ENCODE measurements around the gene SNRPE.
"Not testable (repeated sequence)": the region's sequence is repeated elsewhere in the genome, so short reads cannot be mapped to it uniquely, and the experiment has no call there.

Gene SNRPE

DNA sequence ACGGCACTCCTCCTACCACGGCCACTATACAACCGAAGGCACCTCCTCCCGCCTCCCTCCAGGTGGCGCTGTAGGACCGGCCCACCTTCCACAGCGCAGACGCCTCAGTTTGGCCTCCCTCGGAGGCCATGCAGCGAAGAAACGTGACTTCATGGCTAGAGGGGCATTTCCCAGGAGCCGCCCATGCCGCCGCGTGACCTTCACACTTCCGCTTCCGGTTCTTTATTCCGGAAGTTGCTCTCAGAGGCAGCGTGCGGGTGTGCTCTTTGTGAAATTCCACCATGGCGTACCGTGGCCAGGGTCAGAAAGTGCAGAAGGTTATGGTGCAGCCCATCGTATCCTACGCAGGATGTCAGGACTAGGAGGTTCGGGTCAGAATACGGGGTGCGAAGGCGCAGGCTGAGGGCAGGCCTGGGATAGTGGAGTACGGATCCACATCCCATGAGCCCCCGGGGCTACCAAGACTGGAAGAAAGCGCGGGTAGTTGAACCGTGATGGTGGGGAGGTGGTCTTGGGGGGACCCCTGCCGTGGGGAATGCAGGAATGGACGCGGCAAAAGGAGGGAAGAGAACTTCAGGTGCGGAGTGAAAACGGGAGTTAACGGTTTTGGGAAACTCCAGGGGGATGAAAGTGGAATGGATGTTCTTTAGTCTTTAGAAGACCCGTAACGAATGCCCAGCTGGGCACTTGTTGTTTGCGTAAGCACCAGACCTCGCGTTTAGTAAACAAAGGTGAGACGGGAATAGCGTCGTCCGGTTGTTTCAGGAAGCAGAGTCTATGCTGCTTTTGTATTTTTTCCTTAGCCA, at the start of gene SNRPE:
Gene SNRPE, plus strand, starts transcription at position 221 of the 806 bp plus-strand sequence. Its CDS starts 61 bp downstream, at position 282.
- peak; percentile 89 to 94 for DNase-seq (ENCODE audit: low read depth in 2 of 2)

DNA sequence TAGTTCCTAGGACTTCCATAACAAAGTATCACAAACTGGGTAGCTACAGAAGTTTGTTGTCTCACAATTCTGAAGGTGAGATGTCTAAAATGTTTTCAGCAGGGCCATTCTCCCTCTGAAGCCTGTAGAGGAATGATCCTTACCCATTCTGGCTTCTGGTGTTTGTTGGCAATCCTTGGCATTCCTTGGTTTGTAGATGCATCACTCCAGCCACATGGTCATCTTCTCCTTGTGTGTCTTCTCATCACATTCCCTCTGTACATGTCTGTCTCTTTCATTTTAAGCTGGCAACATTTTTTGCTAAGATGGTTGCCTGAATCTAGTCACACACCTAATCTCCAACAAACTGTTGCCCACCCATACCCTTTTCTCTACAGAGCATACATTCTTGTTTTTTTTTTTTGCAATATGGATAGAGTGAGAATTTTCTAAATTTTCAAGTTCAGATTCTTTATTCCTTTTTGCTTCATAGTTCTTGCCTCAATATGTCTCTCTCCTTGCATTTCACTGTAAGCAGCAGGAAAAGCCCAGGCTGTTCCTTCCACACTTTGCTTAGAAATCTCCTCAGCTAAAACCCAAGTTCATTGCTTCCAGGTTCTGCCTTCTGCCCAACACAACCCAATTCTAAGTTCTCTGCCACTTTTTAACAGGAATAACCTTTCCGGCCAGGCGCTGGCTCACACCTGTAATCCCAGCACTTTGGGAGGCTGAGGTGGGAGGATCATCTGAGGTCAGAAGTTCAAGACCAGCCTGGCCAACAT, 47.6 kb upstream of the SNRPE start:
- no peak for DNase-seq (ENCODE audit: low read depth in 2 of 2)

DNA sequence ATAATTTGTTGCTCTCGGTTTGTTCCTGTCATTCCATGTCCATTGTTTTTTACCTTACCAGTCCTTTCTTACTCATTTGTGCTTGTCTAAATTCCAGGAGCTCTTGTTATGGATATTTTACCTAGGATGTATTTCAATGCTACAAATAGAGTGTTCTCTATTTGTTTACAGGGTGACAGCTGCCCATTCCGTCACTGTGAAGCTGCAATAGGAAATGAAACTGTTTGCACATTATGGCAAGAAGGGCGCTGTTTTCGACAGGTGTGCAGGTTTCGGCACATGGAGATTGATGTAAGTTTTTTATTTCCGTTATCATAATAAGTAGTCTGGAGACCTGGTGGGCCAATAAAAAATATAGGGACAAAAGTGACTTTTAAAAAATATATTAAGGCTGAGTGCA, 43.0 kb upstream of the SNRPE start:
- DNase-seq (ENCODE audit: low read depth in 2 of 2) = no peak

GRCh38 chr1:203823306-203823705, 38.1 kb upstream of the SNRPE start:
- no peak for DNase-seq (ENCODE audit: low read depth in 2 of 2)

GRCh38 chr1:203826175-203826574, 35.2 kb upstream of the SNRPE start:
- DNase-seq (ENCODE audit: low read depth in 2 of 2) = no peak

- no peak for DNase-seq (ENCODE audit: low read depth in 2 of 2)
These were observed 33.4 kb upstream of the SNRPE start for GRCh38 chr1:203828002-203828401.

DNA sequence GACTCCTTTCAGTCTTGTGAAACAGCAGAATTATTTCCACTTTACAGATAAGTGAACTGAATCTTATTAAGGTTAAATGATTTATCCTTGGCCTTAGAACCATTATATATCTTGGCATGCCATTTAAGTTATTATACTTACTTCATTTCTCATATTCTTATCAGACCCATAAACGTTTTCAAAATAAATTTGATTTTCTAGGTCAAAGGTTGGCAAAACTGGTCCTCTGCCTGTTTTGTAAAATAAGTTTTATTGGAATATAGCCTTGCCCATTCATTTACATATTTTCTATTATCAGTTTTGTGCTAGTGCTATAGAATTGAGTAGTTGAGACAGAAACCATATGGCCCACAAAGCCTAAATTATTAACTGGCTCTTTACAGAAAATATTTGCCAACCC, 32.9 kb upstream of the SNRPE start:
- DNase-seq (ENCODE audit: low read depth in 2 of 2) = no peak

GRCh38 chr1:203829247-203829646, 32.2 kb upstream of the SNRPE start:
- DNase-seq (ENCODE audit: low read depth in 2 of 2) = not testable (repeated sequence)

- DNase-seq (ENCODE audit: low read depth in 2 of 2) = no peak
These were observed 25.9 kb upstream of the SNRPE start for GRCh38 chr1:203835476-203835875.

DNA sequence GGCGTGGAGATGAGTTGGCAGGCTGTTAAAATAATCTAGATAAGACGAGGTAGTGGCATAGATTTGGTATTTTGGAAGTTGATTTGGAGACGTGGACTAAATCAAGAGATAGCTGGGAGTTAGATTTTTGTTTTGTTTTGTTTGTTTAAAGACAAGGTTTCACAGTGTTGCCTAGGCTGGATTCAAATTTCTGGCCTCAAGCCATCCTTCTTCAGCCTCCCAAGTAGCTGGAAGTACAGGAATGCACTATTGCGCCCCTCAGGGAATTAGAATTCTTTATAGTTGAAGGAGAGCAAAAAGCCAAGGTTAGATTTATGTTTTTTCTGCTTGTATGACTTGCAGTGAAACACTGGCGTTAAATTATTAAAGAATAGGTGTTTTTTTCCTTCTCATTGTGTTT, 22.3 kb upstream of the SNRPE start:
- DNase-seq (ENCODE audit: low read depth in 2 of 2) = no peak

DNA sequence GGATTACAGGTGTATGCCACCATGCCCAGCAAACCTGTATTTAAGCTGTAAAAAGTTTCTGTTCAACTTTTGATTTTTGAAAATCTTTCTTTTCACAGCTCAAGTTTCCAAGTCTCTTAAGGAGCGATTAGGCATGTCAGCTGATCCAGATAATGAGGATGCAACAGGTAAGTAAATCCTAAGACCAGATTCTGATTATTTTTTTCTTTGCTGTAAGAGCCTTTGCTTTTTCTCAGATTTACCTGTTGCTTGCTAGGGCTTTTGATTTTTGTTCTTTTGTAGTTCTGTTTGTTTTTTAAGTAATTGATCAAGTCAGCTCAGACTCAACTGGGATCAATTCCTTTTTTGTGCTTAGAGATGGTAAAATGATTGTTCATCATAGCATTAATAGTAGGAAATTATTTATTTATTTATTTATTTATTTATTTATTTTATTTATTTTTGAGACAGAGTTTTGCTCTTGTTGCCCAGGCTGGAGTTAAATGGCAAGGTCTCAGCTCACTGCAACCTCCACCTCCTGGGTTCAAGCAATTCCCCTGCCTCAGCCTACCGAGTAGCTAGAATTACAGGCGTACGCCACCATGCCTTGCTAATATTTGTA, 21.1 kb upstream of the SNRPE start:
- no peak for DNase-seq (ENCODE audit: low read depth in 2 of 2)

DNA sequence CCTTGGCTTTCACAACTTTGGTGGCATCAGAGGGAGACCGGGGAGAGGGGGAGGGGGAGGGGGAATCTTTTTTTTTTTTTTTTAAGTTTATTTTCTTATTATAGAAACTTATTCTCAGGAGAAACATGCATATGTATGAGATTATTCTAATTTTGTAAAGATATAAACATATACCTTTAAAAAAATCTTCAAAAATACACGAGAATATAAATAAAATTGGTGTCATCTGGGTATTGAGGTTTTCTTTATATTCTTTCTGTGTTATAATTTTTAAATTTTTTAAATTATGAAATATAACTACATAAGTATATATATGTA, 18.9 kb upstream of the SNRPE start:
- no peak for DNase-seq (ENCODE audit: low read depth in 2 of 2)

DNA sequence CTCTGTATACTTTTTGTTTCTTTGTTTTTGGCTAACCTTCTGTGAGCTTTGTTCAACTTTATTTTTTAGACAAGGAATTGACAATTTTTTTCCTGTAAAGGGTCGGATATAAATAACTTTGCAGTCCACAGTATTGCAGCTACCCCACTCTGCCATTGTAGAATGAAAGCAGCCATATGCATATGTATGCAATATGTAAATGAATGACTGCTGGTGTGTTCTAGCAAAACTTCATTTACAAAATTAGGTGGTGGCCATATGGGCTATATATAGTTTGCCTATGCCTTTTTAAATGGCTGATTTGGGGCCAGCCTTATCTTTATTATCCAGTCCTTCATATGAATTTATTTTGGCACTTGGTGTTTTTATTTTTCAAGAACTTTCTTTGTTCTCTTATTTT, 18.0 kb upstream of the SNRPE start:
- no peak for DNase-seq (ENCODE audit: low read depth in 2 of 2)

- DNase-seq (ENCODE audit: low read depth in 2 of 2) = not testable (repeated sequence)
These were observed 8.3 kb upstream of the SNRPE start for GRCh38 chr1:203853112-203853511.

DNA sequence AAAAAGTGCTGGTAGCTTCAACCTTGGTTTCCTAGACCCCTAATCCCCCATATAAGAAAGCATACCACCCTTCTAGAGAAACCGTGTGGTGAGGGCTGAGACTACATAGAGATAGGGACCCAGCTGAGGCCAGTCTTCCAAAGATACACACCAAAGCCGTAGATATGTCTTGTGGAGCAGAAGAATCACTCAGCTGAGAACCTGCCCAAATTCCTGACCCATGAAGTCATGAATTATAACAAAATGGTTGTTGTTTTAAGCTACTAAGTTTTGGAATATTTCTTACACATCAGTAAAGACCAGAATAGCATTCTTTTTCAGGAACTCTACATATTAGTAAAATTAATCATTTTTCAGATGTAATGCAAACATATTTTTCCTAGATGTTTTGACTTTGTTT, 3.3 kb upstream of the SNRPE start:
- no peak for DNase-seq (ENCODE audit: low read depth in 2 of 2)

- no peak for DNase-seq (ENCODE audit: low read depth in 2 of 2)
These were observed 2.4 kb upstream of the SNRPE start for GRCh38 chr1:203858975-203859374.

DNA sequence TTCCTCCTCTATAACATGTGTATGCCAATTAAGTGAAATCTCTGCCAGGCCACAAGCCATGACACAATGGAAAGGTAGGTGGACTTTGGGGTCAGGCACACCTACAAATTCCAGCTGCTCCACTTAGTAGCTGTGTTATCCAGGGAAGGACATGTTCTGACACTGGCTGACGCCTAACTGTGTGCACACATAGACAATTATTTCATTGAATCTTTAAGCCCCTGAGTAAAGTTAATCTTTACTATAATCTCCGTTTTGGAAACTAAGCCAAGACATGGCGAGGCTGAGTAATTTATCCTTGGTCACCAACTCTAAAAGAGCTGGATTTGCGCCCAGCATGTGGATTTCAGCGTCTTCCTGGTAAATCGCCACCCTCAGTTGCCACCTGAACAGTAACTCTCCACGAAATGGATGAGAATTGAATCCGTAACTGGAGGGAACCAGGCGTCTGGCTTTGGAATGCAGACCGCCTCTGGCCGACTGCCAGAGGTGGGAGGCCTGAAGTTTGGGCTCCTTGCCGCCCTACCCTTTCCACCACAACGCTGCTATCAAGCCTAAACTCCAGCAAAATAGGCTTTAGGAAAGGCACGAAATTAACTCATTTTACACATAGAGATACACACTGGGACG, 888 bp upstream of the SNRPE start:
- DNase-seq (ENCODE audit: low read depth in 2 of 2) = no peak

- DNase-seq (ENCODE audit: low read depth in 2 of 2) = no peak
These were observed 6.4 kb downstream of the SNRPE start for GRCh38 chr1:203867802-203868201.

GRCh38 chr1:203870245-203870644, 8.8 kb downstream of the SNRPE start:
- DNase-seq (ENCODE audit: low read depth in 2 of 2) = no peak

- no peak for DNase-seq (ENCODE audit: low read depth in 2 of 2)
These were observed 9.9 kb downstream of the SNRPE start for GRCh38 chr1:203871114-203871880.

GRCh38 chr1:203873094-203873493, 11.7 kb downstream of the SNRPE start:
- DNase-seq (ENCODE audit: low read depth in 2 of 2) = no peak

- DNase-seq (ENCODE audit: low read depth in 2 of 2) = no peak
These were observed 17.0 kb downstream of the SNRPE start for GRCh38 chr1:203878422-203878821.

Data from activated CD4-positive, alpha-beta T cell treated with anti-CD3 and anti-CD28 coated beads for 24 hours (primary cell).